ENCODE data around the gene APBB2. TPM values are rescaled to one million over a fixed set of nuclear protein-coding genes. Genes with fewer than 3 reads are reported as not detected.
"Not testable (repeated sequence)": the region's sequence is repeated elsewhere in the genome, so short reads cannot be mapped to it uniquely, and the experiment has no call there.

Gene APBB2
- total RNA-seq, 1 experiment from 2014 or later, result 17.7 TPM

DNA sequence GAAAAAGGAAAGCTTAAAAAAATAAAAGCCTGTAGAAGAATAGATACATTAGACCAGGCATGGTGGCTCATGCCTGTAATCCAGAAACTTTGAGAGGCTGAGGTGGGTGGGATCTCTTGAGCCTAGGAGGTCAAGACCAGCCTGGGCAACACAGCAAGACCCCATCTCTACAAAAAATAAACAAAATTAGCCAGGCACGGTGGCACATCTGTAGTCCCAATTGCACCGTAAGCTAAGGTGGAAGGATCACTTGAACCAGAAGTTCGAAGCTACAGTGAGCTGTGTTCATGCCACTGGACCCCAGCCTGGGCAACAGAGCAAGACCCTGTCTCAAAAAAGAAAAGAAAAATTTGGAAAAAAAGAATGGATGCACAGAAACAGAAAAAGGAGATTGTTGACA lies 149.4 kb downstream of the APBB2 start:
- BruUV-seq (replicated peaks), result no TSS peak
- CTCF ChIA-PET, result interaction anchor here (0.6 kb wide), 1 partner anchor 117 kb away, joined by 4 read pairs; no protein-coding TSS in a partner anchor
- Mint-ChIP-seq H3K4me3 (ENCODE audit: low read depth, unreplicated experiment) (no peak overlapping the region), H3K4me1 (ENCODE audit: low read depth, unreplicated experiment) (no peaks in the 10 kb centered on the region), H3K36me3 (ENCODE audit: insufficient read depth, unreplicated experiment) (no peaks in the 10 kb centered on the region), H3K9me3 (ENCODE audit: low read depth, unreplicated experiment) (no peaks in the 10 kb centered on the region), H3K27ac (ENCODE audit: unreplicated experiment) (no peak overlapping the region), H3K27me3 (ENCODE audit: unreplicated experiment) (no peaks in the 10 kb centered on the region)
- no peak for DNase-seq
- intact Hi-C loops (cut with micrococcal nuclease; ENCODE audit: unreplicated experiment), result no loop called here
- TF ChIP-seq, protein P1, sequence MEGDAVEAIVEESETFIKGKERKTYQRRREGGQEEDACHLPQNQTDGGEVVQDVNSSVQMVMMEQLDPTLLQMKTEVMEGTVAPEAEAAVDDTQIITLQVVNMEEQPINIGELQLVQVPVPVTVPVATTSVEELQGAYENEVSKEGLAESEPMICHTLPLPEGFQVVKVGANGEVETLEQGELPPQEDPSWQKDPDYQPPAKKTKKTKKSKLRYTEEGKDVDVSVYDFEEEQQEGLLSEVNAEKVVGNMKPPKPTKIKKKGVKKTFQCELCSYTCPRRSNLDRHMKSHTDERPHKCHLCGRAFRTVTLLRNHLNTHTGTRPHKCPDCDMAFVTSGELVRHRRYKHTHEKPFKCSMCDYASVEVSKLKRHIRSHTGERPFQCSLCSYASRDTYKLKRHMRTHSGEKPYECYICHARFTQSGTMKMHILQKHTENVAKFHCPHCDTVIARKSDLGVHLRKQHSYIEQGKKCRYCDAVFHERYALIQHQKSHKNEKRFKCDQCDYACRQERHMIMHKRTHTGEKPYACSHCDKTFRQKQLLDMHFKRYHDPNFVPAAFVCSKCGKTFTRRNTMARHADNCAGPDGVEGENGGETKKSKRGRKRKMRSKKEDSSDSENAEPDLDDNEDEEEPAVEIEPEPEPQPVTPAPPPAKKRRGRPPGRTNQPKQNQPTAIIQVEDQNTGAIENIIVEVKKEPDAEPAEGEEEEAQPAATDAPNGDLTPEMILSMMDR (IDR thresholded peaks at IDR 0.05; ENCODE audit: unreplicated experiment), result no peak

DNA sequence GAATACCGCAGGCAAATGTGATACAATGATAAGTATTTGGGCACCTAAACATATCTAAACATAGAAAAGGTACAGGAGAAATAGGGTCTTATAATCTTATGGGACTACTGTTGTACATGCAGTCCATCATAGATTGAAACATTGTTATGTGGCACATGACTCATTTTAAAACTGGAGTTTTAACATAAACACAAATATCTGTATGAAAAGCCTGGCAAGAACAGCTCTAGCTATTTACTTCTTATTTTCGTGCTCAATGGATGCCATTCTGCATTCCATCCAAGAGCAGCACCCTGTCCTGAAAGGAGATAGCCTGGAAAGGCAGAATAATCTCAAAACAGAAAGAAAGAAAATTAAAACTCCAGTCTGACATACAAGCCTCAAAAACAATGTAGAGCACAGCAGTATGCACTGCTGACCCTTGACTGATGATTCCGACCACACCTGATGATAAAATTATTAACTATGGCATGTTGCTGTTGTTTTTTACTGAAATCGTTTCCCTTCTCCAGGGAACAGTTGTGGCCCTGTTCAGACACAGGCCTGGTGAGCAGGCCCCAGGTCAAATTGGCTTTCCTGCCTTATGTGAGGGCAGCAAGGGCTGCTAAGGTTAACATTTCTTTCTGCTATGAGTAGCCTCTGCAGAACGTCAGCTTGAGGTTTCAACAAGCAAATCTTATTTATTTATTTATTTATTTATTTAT lies 152.7 kb downstream of the APBB2 start:
- Mint-ChIP-seq H3K4me1 (ENCODE audit: low read depth, unreplicated experiment) (no peaks in the 10 kb centered on the region), H3K36me3 (ENCODE audit: insufficient read depth, unreplicated experiment) (no peaks in the 10 kb centered on the region), H3K27ac (ENCODE audit: unreplicated experiment) (no peak overlapping the region), H3K4me3 (ENCODE audit: low read depth, unreplicated experiment) (no peak overlapping the region), H3K27me3 (ENCODE audit: unreplicated experiment) (no peaks in the 10 kb centered on the region), H3K9me3 (ENCODE audit: low read depth, unreplicated experiment) (no peaks in the 10 kb centered on the region)
- TF ChIP-seq, protein P1 (IDR thresholded peaks at IDR 0.05; ENCODE audit: unreplicated experiment), result no peak
- intact Hi-C loops (cut with micrococcal nuclease; ENCODE audit: unreplicated experiment), result no loop called here
- DNase-seq, result no peak
- CTCF ChIA-PET, result no interaction called here
- no TSS peak for BruUV-seq (replicated peaks)

GRCh38 chr4:41060352-41061334 lies 153.7 kb downstream of the APBB2 start:
- Mint-ChIP-seq H3K27ac (ENCODE audit: unreplicated experiment) (no peak overlapping the region), H3K27me3 (ENCODE audit: unreplicated experiment) (no peaks in the 10 kb centered on the region), H3K36me3 (ENCODE audit: insufficient read depth, unreplicated experiment) (no peaks in the 10 kb centered on the region), H3K4me1 (ENCODE audit: low read depth, unreplicated experiment) (no peaks in the 10 kb centered on the region), H3K9me3 (ENCODE audit: low read depth, unreplicated experiment) (no peaks in the 10 kb centered on the region), H3K4me3 (ENCODE audit: low read depth, unreplicated experiment) (no peak overlapping the region)
- TF ChIP-seq, protein P1 (IDR thresholded peaks at IDR 0.05; ENCODE audit: unreplicated experiment), result no peak
- DNase-seq, result no peak
- CTCF ChIA-PET, result no interaction called here
- intact Hi-C loops (cut with micrococcal nuclease; ENCODE audit: unreplicated experiment), result no loop called here
- no TSS peak for BruUV-seq (replicated peaks)

DNA sequence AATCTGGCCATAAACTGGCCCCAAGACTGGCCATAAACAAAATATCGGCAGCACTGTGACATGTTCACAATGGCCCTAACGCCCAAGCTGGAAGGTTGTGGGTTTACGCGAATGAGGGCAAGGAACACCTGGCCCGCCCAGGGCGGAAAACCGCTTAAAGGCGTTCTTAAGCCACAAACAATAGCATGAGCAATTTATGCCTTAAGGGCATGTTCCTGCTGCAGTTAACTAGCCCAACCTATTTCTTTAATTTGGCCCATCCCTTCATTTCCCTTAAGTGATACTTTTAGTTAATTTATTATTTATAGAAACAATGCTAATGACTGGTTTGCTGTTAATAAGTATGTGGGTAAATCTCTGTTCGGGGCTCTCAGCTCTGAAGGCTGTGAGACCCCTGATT lies 154.9 kb downstream of the APBB2 start:
- H3K4me1 Mint-ChIP-seq (ENCODE audit: low read depth, unreplicated experiment); H3K27ac Mint-ChIP-seq (ENCODE audit: unreplicated experiment); H3K27me3 Mint-ChIP-seq (ENCODE audit: unreplicated experiment); DNase-seq; H3K36me3 Mint-ChIP-seq (ENCODE audit: insufficient read depth, unreplicated experiment); BruUV-seq (replicated peaks); intact Hi-C loops (cut with micrococcal nuclease; ENCODE audit: unreplicated experiment); H3K4me3 Mint-ChIP-seq (ENCODE audit: low read depth, unreplicated experiment); CTCF ChIA-PET; H3K9me3 Mint-ChIP-seq (ENCODE audit: low read depth, unreplicated experiment): not testable (repeated sequence)
